GM10248 (cell line): ENCODE results near the gene ATP6V0A1.

Source experiments
- CTCF ChIA-PET: fragments of 300-600 bp; sonication (Branson Sonifier 250); formaldehyde crosslinking; extraction: SDS; loops from one replicate; lab custom pipeline; 2021; ENCODE audit warnings: antibody characterized with exemption; lab: Yijun Ruan, JAX
- POLR2A ChIA-PET: fragments of 350-650 bp; sonication (Branson Sonifier 250); formaldehyde crosslinking; extraction: SDS; loops from one replicate; lab custom pipeline; 2020; ENCODE audit warnings: antibody characterized with exemption; lab: Yijun Ruan, JAX
- DNase-seq: peaks from one replicate; pipeline ENCODE4 v3.0.0; 2012; ENCODE audit errors: extremely low spot score
- CTCF ChIP-seq: IDR thresholded peaks from 2 replicates; pipeline ENCODE4 v1.5.1; 2012; ENCODE audit warnings: mild to moderate bottlenecking, low read depth; ENCODE audit errors: extremely low read depth, missing control alignments, control extremely low read depth

Gene ATP6V0A1

DNA sequence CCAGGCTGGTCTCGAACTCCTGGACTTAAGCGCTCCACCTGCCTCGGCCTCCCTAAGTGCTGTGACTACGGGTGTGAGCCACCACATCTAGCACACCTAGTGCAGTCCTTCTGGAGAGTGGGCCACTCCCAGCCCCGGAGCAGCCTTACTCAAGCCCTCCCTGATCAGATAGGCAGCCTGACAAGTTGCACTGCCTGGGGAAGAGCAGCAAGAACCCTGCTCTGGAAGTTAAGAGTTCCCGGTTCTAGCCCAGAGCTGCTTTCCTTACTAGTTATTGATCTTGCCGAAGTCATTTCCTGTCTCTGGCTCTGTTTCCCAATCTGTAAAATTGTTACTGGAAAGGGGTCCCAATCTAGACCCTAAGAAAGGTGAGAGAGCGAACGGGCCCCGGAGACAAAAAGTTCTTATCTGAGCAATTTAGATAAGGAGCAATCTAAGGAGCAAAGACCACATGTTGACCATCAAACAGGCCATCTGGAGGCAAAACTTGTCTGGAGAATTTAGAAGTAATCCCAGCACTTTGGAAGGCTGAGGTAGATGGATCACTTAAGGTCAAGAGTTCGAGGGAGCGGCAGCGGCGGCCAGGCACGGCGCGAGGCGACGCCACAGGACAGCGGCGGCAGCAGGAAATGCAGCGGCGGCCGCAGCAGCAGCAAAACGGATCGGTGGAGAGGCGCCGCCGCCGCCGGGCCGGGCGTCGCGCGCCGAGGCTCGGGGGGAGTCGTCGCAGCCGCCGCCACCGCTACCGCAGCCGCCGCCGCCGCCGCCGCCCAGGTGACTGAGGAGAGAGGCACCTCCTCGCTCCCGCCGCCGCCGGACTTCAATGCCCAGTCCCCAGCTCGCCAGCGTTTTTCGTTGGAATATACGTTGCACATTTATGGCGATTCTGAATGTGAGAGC is 73.0 kb downstream of the ATP6V0A1 start:
- peak; percentile 60 for DNase-seq
- TF ChIP-seq CTCF, result peak; percentile 47
- POLR2A ChIA-PET, result no interaction called here
- CTCF ChIA-PET, result interaction anchor here (1.3 to 1.7 kb wide), 3 partner anchors 17 to 232 kb away, joined by 3 to 4 read pairs (median 3); no protein-coding TSS in a partner anchor

DNA sequence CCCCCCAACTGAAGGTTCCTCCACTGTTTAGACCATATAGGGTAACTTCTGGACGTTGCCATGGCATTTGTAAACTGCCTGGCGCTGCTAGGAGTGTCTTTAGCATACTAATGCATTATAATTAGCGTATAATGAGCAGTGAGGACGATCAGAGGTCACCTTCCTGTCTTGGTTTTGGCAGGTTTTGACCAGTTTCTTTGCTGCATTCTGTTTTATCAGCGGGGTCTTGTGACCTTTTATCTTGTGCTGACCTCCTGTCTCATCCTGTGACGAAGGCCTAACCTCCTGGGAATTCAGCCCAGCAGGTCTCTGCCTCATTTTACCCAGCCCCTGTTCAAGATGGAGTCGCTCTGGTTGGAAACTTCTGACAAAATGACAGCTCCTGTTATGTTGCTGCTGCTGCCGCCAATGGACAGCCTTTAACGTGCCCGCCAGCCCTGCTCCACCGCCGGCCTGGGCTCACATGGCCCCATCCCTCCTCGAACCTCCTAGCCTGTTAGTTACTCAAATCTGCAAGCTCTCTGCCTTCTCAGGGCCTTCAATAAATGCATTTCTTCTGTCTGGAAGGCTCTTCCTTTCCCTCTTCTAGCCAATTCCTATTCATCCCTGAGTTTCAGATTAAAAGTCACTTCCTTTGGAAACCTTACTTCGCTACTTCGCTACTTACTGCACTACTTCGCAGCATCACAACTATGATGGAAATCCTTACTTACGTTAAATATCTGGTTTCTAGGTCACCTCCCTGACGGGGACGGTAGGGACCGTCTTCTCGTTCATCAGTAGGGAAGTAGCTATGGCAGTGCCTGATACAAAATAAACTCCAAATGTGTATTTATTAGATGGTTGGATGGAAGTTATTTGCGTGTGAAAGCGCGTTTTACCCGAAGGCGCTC is 76.7 kb downstream of the ATP6V0A1 start:
- POLR2A ChIA-PET, result interaction anchor here (0.6 to 1.4 kb wide), 3 partner anchors 64 to 826 kb away, joined by 3 to 5 read pairs (median 3); no protein-coding TSS in a partner anchor
- CTCF ChIA-PET, result interaction anchor here (1.2 to 2.5 kb wide), 4 partner anchors 8 to 48 kb away, joined by 3 to 12 read pairs (median 7); no protein-coding TSS in a partner anchor
- no peak for DNase-seq
- no peak for TF ChIP-seq CTCF

DNA sequence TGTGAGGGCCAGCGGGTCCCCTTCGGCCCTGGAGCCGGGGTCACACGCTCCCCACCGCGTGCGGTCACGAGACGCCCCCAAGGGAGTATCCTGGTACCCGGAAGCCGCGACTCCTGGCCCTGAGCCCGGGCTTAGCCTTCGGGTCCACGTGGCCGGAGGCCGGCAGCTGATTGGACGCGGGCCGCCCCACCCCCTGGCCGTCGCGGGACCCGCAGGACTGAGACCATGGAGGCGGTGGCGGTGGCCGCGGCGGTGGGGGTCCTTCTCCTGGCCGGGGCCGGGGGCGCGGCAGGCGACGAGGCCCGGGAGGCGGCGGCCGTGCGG is 77.3 kb downstream of the ATP6V0A1 start, which contains the start of gene NAGLU:
Gene NAGLU (plus strand): TSS at position 194 of the 324 bp plus-strand sequence. CDS start 32 bp downstream, at position 226.
- ChIA-PET POLR2A (interaction anchor here (0.6 to 1.4 kb wide), 11 partner anchors 9 to 825 kb away, joined by 3 to 5 read pairs (median 3); partner anchors contain the start of genes MLX and VPS25), CTCF (interaction anchor here (1.0 to 2.5 kb wide), 5 partner anchors 8 to 47 kb away, joined by 3 to 12 read pairs (median 3); no protein-coding TSS in a partner anchor)
- TF ChIP-seq CTCF, result no peak
- peak; percentile 99 for DNase-seq

- POLR2A ChIA-PET, result interaction anchor here (0.7 to 1.4 kb wide), 11 partner anchors 9 to 825 kb away, joined by 3 to 5 read pairs (median 3); partner anchors contain the start of genes MLX, STAT3 and VPS25
These were observed 77.9 kb downstream of the ATP6V0A1 start for GRCh38 chr17:42536372-42537155.

More at GRCh38 chr17:42536372-42537155, 77.9 kb downstream of the ATP6V0A1 start:
- peak; percentile 93 for DNase-seq
- no peak for TF ChIP-seq CTCF
- CTCF ChIA-PET, result interaction anchor here (1.0 to 2.5 kb wide), 5 partner anchors 9 to 47 kb away, joined by 3 to 12 read pairs (median 3); no protein-coding TSS in a partner anchor
